Choroid plexus epithelial cell (primary cell): ENCODE data around the gene ENTHD1.

Experiments
- DNase-seq: peaks from one replicate; pipeline ENCODE4 v3.0.0-alpha.2; 2010; ENCODE audit warnings: low read depth
- H3K4me3 ChIP-seq: 2 replicates; pipeline ENCODE4 v1.5.1; 2011; ENCODE audit warnings: low read depth, mild to moderate bottlenecking, control low read depth, low read length, moderate library complexity
- TF ChIP-seq, protein P1 (sequence below): conservative IDR thresholded peaks from 2 replicates; pipeline ENCODE4 v1.5.1; 2011; ENCODE audit warnings: low read depth, mild to moderate bottlenecking, control low read depth, inconsistent platforms, low read length, moderate library complexity

Gene ENTHD1

GRCh38 chr22:39746600-39747262, 146.8 kb downstream of the ENTHD1 start:
- DNase-seq = no peak
- no peak overlapping the region for H3K4me3 ChIP-seq
- TF ChIP-seq, protein P1, sequence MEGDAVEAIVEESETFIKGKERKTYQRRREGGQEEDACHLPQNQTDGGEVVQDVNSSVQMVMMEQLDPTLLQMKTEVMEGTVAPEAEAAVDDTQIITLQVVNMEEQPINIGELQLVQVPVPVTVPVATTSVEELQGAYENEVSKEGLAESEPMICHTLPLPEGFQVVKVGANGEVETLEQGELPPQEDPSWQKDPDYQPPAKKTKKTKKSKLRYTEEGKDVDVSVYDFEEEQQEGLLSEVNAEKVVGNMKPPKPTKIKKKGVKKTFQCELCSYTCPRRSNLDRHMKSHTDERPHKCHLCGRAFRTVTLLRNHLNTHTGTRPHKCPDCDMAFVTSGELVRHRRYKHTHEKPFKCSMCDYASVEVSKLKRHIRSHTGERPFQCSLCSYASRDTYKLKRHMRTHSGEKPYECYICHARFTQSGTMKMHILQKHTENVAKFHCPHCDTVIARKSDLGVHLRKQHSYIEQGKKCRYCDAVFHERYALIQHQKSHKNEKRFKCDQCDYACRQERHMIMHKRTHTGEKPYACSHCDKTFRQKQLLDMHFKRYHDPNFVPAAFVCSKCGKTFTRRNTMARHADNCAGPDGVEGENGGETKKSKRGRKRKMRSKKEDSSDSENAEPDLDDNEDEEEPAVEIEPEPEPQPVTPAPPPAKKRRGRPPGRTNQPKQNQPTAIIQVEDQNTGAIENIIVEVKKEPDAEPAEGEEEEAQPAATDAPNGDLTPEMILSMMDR = no peak

GRCh38 chr22:39745789-39746188, 147.8 kb downstream of the ENTHD1 start:
- DNase-seq = no peak
- H3K4me3 ChIP-seq = no peak overlapping the region
- TF ChIP-seq, protein P1 = no peak

GRCh38 chr22:39744353-39744752, 149.2 kb downstream of the ENTHD1 start:
- TF ChIP-seq, protein P1 = no peak
- DNase-seq = no peak
- no peak overlapping the region for H3K4me3 ChIP-seq

- no peak overlapping the region for H3K4me3 ChIP-seq
- TF ChIP-seq, protein P1 = no peak
- no peak for DNase-seq
Observed at GRCh38 chr22:39743935-39744334, 149.6 kb downstream of the ENTHD1 start.

DNA sequence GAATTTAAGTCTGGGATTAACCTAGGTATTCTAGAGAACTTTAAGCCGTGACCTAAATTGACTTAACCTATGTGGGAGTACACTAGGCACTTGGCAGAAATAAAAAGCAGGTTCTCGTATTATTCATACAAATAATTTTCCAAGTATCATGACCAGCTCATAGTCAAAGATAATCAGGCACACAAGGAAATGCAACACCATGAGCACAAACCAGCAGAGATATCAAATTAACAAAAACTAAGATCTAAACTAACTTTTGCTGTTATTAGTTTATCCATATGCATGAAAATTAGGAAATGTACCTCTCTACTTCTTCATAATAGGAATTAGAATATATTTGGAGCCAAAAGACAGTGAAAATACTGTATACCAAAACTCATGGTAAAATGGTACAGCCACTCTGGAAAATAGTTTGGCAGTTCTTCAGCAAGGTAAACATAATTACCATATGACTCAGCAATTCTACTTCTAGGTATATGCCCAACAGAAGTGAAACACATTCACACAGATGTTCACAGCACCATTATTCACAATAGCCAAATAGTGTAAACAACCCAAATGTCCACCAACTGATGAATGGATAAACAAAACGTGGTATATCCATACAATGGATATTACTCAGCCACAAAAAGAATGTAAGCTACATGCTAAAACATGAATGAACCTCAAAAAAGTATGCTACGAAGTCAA, 154.1 kb downstream of the ENTHD1 start:
- no peak for DNase-seq

DNA sequence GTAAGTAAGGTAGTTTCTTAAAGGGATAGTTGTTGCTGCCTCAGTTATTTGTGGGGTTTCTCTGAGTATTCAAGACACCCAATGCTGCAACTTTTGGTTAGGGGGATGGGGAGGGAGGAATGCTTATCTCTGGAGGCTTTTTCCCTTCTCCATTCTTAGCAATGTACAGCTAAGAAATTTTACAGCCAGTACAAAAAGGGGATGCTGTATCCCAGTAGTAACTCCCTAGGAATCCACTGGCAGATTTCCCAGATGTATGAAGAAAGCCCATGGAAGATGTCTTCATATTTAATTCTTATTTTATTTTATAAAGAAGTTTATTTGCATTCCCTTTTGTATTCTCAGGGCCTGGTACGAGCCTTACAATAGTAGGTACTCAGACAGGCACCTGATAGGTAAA, 154.8 kb downstream of the ENTHD1 start:
- TF ChIP-seq, protein P1 = no peak
- peak; percentile 51 for DNase-seq
- no peak overlapping the region for H3K4me3 ChIP-seq

More for the DNA sequence above, 154.1 kb downstream of the ENTHD1 start:
- no peak overlapping the region for H3K4me3 ChIP-seq
- TF ChIP-seq, protein P1 = no peak

GRCh38 chr22:39735776-39736175, 157.8 kb downstream of the ENTHD1 start:
- no peak overlapping the region for H3K4me3 ChIP-seq
- TF ChIP-seq, protein P1 = no peak
- DNase-seq = no peak
